K562 (cell line): ENCODE measurements around the gene SYNE2. TPM values are rescaled to one million over a fixed set of nuclear protein-coding genes. Genes with fewer than 3 reads are reported as not detected.

Experiments used
- ATAC-seq: fragments of 200-7000 bp; cut with Tn5 transposase; 3 replicates; pipeline ENCODE4 v1.9.1; 2020; ENCODE audit warnings: moderate library complexity
- BruUV-seq: library from RNA; stranded (reverse); fragments of 400-500 nt; replicated peaks from 2 replicates; lab custom pipeline; 2021; lab: Mats Ljungman, UMichigan
- CTCF ChIA-PET: fragments of 300-600 bp; formaldehyde crosslinking; extraction: SDS; loops from one replicate; lab custom pipeline; 2021; ENCODE audit warnings: low intra/inter-chr PET ratio; lab: Yijun Ruan, JAX
- POLR2A ChIA-PET: fragments of 300-600, 350-650 bp; sonication (Branson Sonifier 250); formaldehyde crosslinking; extraction: SDS; loops from one replicate; lab custom pipeline; 2021; ENCODE audit warnings: antibody characterized with exemption, inconsistent platforms; lab: Yijun Ruan, JAX
- DNase-seq, 4 experiments: peaks; one replicate each; pipeline versions ENCODE4 v3.0.0 to v3.0.0-alpha.2; 2011 to 2018; ENCODE audit warnings: low spot score in 3 of 4, mixed read lengths in 3 of 4; ENCODE audit errors: extremely low read depth in 1 of 4
- FAIRE-seq: peaks from 2 replicates; lab custom pipeline; 2011; peaks lifted over from hg19 to GRCh38; lab: Jason Lieb, UNC
- H2AFZ ChIP-seq: 2 replicates; pipeline ENCODE4 v1.6.0; 2011; ENCODE audit warnings: low read depth, low read length, control low read depth, inconsistent platforms
- H3K27ac ChIP-seq: fragments of 200-600 bp; 3 replicates; pipeline ENCODE4 v1.8.0; 2011; ENCODE audit warnings: low read depth, mild to moderate bottlenecking, control low read depth, inconsistent platforms, low read length, moderate library complexity, mixed read lengths; ENCODE audit errors: extremely low read depth
- H3K27me3 ChIP-seq, 2 experiments: fragments of 300-600 bp in 1 of 2; 2 replicates in 1 of 2; 3 replicates in 1 of 2; pipeline versions ENCODE4 v1.6.0 to v1.8.0; 2011; ENCODE audit warnings: inconsistent platforms in 2 of 2, low read length in 2 of 2, mild to moderate bottlenecking in 1 of 2, mixed read lengths in 1 of 2, moderate library complexity in 1 of 2; ENCODE audit not compliant: control insufficient read depth in 2 of 2, insufficient read depth in 2 of 2
- H3K36me3 ChIP-seq: fragments of 300-600 bp; 3 replicates; pipeline ENCODE4 v1.8.0; 2011; ENCODE audit warnings: mild to moderate bottlenecking, low read length, inconsistent platforms; ENCODE audit not compliant: control insufficient read depth, insufficient read depth
- H3K4me1 ChIP-seq, 2 experiments: fragments of 200-600 bp in 1 of 2; replicated peaks in 1 of 2; 2 replicates in 1 of 2; 3 replicates in 1 of 2; pipeline versions ENCODE4 v1.5.1 to v1.8.0; 2011; ENCODE audit warnings: inconsistent platforms in 2 of 2, low read length in 2 of 2, mild to moderate bottlenecking in 1 of 2, mixed read lengths in 1 of 2, moderate library complexity in 1 of 2; ENCODE audit not compliant: control insufficient read depth in 2 of 2, insufficient read depth in 2 of 2
- H3K4me2 ChIP-seq: 2 replicates; pipeline ENCODE4 v1.6.1; 2011; ENCODE audit warnings: low read length, control low read depth, inconsistent platforms, mixed read lengths; ENCODE audit not compliant: insufficient read depth
- H3K4me3 ChIP-seq: fragments of 200-600 bp; sonication (generic), shearing (Covaris generic); 2 replicates; pipeline ENCODE4 v1.5.1; 2016; ENCODE audit warnings: control low read depth, inconsistent platforms
- H3K79me2 ChIP-seq: fragments of 200-600 bp; 3 replicates; pipeline ENCODE4 v1.8.0; 2011; ENCODE audit warnings: low read length, inconsistent platforms; ENCODE audit not compliant: control insufficient read depth, insufficient read depth
- H3K9ac ChIP-seq, 2 experiments: 2 replicates each; pipeline versions ENCODE4 v1.6.0 to v1.6.1; 2011; ENCODE audit warnings: low read depth in 2 of 2, low read length in 2 of 2, control low read depth in 1 of 2, inconsistent platforms in 1 of 2, mild to moderate bottlenecking in 1 of 2, mixed read lengths in 1 of 2; ENCODE audit not compliant: insufficient read depth in 1 of 2
- H3K9me1 ChIP-seq: one replicate; pipeline ENCODE4 v1.6.0; 2011; ENCODE audit warnings: inconsistent platforms, mild to moderate bottlenecking, low read length, moderate library complexity; ENCODE audit not compliant: control insufficient read depth, insufficient read depth
- H3K9me3 ChIP-seq: replicated peaks from 2 replicates; pipeline ENCODE4 v1.5.1; 2011; ENCODE audit warnings: low read depth, low read length, inconsistent platforms; ENCODE audit not compliant: control insufficient read depth, insufficient read depth
- H4K20me1 ChIP-seq: replicated peaks from 2 replicates; pipeline ENCODE4 v1.6.1; 2011; ENCODE audit warnings: low read length, inconsistent platforms, mixed read lengths; ENCODE audit not compliant: control insufficient read depth, insufficient read depth
- ATF2 ChIP-seq: sonication (generic); formaldehyde crosslinking; IDR thresholded peaks from 2 replicates; pipeline ENCODE4 v1.8.1; 2022; ENCODE audit warnings: missing genetic modification reagents
- MCM2 ChIP-seq: fragments of 450-650 bp; IDR thresholded peaks from 2 replicates; pipeline ENCODE4 v1.6.1; 2017; ENCODE audit warnings: low read depth, mild to moderate bottlenecking
- MYC ChIP-seq, 2 experiments: fragments of 250-450 bp in 1 of 2; sonication (Bioruptor Pico) in 1 of 2; IDR thresholded peaks; 2 replicates each; pipeline versions ENCODE4 v1.5.1 to v1.6.1; 2012 to 2021; ENCODE audit warnings: low read depth in 2 of 2, borderline replicate concordance in 1 of 2, improper control_type of control experiment in 1 of 2, low read length in 1 of 2, mild to moderate bottlenecking in 1 of 2, moderate library complexity in 1 of 2
- POLR3A ChIP-seq: IDR thresholded peaks from 2 replicates; pipeline ENCODE4 v1.6.1; 2011; ENCODE audit warnings: borderline replicate concordance, mild to moderate bottlenecking, moderate library complexity; ENCODE audit not compliant: insufficient read length, insufficient read depth; ENCODE audit errors: extremely low read depth
- PTTG1 ChIP-seq: fragments of 450-650 bp; IDR thresholded peaks from 2 replicates; pipeline ENCODE4 v1.6.1; 2016; ENCODE audit warnings: low read depth, mild to moderate bottlenecking, missing genetic modification characterization, missing compliant biosample characterization
- ZNF79 ChIP-seq: fragments of 250-450 bp; sonication (Bioruptor Pico); IDR thresholded peaks from 2 replicates; pipeline ENCODE4 v1.4.0; 2020; ENCODE audit warnings: low read depth, mild to moderate bottlenecking, moderate library complexity
- WGBS: fragments of 100-300 bp; shearing (Covaris generic); methylation state at CpG from one replicate; pipeline ENCODE4 v1.1.6; 2016; ENCODE audit warnings: low coverage, mixed read lengths; ENCODE audit not compliant: insufficient coverage; ENCODE audit errors: missing lambda C conversion rate; 5-methylcytosine and 5-hydroxymethylcytosine counted together
- in situ Hi-C: fragments of 300-500 bp; cut with MboI; formaldehyde crosslinking; loops from 4 replicates; pipeline ENCODE4 v1.15.0; 2018; ENCODE audit warnings: inconsistent platforms, mixed read lengths
- intact Hi-C: fragments of 100-400 bp; cut with micrococcal nuclease; formaldehyde crosslinking; loops from 2 replicates; pipeline ENCODE4 v1.14.2; 2022
- polyA plus RNA-seq, 8 experiments: library from polyadenylated mRNA; depleted of rRNA in 4 of 8; stranded (reverse) in 5 of 8; unstranded in 3 of 8; fragments of >200 nt; fragmentation: Nextera tagmentation in 2 of 8; fragmentation: Illumina TruSeq in 1 of 8; extraction: Ambion mirVana in 2 of 8; extraction: Trizol in 1 of 8; gene quantifications; 2 replicates each; pipeline versions ENCODE4 v1.2.1 to v1.2.3, GENCODE V29; 2011 to 2014; ENCODE audit warnings: inconsistent platforms in 1 of 8, missing spikeins in 1 of 8
- total RNA-seq, 7 experiments: library from RNA; depleted of rRNA in 6 of 7; stranded (reverse); fragments of >200 nt in 6 of 7; fragmentation: Illumina TruSeq in 2 of 7; extraction: Trizol in 2 of 7; gene quantifications; 2 replicates each; pipeline versions ENCODE4 v1.2.1 to v1.2.3, GENCODE V29; 2011 to 2021; ENCODE audit warnings: low replicate concordance in 1 of 7
- TF ChIP-seq, protein P1 (sequence below): fragments of 200-800 bp; sonication (Bioruptor generic); IDR thresholded peaks from 2 replicates; pipeline ENCODE4 v1.6.1; 2017; ENCODE audit warnings: missing genetic modification characterization, missing compliant biosample characterization
- TF ChIP-seq, protein P2 (sequence below): IDR thresholded peaks from 2 replicates; pipeline ENCODE4 v1.6.1; 2012; ENCODE audit warnings: low read depth, low read length, improper control_type of control experiment, borderline replicate concordance

SYNE2 gene
- total and polyA plus RNA-seq, 9 of the 15 experiments (the other 6 are each of a cell fraction or from before 2014, with no cell fraction given), result 0.06 to 0.53 (median 0.11) TPM

DNA sequence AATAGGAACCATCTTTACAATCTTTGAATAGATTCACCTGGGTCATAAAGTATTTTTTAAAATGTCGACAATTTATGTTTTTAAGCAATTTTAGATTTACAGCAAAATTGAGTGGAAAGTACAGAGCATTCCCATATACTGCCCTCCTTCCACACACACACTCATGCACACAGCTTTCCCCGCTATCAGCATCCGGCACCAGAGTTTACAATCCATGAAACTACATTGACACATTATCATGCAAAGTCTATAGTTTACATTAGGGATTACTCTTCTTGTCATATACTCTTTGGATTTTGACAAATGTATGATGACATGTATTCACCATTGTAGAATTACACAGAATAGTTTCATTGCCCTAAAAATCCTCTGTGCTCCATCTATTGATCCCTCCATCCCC is 9.0 kb upstream of the SYNE2 start:
- Histone ChIP-seq H3K4me2 (no peak overlapping the region), H3K4me1 (no peaks in the 10 kb centered on the region), H3K27me3 (no peaks in the 10 kb centered on the region), H3K27ac (no peak overlapping the region), H3K36me3 (no peaks in the 10 kb centered on the region), H2AFZ (no peak overlapping the region), H3K4me3 (no peak overlapping the region), H3K9me1 (no peaks in the 10 kb centered on the region), H3K9ac (no peak overlapping the region), H3K79me2 (no peaks in the 10 kb centered on the region), H3K9me3 (no peaks in the 10 kb centered on the region), H4K20me1 (no peaks in the 10 kb centered on the region)
- ATAC-seq (no peak), FAIRE-seq (no peak), DNase-seq (no peak)
- in situ Hi-C loops, result no loop called here
- ChIA-PET CTCF (no interaction called here), POLR2A (no interaction called here)
- intact Hi-C loops, result no loop called here
- no TSS peak for BruUV-seq
- 0% methylated on average over 3 of the region's 3 CpGs for WGBS
- TF ChIP-seq ZNF79 (CRISPR knock-in tag), result no peak
- TF ChIP-seq ATF2 (CRISPR knock-in tag), result no peak
- TF ChIP-seq MYC (IDR thresholded peaks at IDR 0.05; ENCODE audit: low read depth, low read length), result no peak
- no peak for TF ChIP-seq MYC (CRISPR knock-in tag; IDR thresholded peaks at IDR 0.05; ENCODE audit: borderline replicate concordance, low read depth)
- TF ChIP-seq PTTG1, result no peak
- TF ChIP-seq POLR3A, result no peak
- TF ChIP-seq, protein P1, sequence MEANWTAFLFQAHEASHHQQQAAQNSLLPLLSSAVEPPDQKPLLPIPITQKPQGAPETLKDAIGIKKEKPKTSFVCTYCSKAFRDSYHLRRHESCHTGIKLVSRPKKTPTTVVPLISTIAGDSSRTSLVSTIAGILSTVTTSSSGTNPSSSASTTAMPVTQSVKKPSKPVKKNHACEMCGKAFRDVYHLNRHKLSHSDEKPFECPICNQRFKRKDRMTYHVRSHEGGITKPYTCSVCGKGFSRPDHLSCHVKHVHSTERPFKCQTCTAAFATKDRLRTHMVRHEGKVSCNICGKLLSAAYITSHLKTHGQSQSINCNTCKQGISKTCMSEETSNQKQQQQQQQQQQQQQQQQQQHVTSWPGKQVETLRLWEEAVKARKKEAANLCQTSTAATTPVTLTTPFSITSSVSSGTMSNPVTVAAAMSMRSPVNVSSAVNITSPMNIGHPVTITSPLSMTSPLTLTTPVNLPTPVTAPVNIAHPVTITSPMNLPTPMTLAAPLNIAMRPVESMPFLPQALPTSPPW (CRISPR knock-in tag), result no peak
- TF ChIP-seq, protein P2, sequence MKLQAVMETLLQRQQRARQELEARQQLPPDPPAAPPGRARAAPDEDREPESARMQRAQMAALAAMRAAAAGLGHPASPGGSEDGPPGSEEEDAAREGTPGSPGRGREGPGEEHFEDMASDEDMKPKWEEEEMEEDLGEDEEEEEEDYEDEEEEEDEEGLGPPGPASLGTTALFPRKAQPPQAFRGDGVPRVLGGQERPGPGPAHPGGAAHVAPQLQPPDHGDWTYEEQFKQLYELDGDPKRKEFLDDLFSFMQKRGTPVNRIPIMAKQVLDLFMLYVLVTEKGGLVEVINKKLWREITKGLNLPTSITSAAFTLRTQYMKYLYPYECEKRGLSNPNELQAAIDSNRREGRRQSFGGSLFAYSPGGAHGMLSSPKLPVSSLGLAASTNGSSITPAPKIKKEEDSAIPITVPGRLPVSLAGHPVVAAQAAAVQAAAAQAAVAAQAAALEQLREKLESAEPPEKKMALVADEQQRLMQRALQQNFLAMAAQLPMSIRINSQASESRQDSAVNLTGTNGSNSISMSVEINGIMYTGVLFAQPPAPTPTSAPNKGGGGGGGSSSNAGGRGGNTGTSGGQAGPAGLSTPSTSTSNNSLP, result no peak
- no peak for TF ChIP-seq MCM2
